NCI-H524 treated with DMSO at 0.1 percent for 48 hours (cell line): ENCODE data around the gene ANKRD11.
A peak's percentile ranks its signal among the peaks of the same experiment; 100 is the strongest.
"Not testable (repeated sequence)": the region's sequence is repeated elsewhere in the genome, so short reads cannot be mapped to it uniquely, and the experiment has no call there.

ENCODE experiments used
- DNase-seq: peaks from one replicate; lab custom pipeline; 2025; lab: John Stamatoyannopoulos, UW

ANKRD11 gene

DNA sequence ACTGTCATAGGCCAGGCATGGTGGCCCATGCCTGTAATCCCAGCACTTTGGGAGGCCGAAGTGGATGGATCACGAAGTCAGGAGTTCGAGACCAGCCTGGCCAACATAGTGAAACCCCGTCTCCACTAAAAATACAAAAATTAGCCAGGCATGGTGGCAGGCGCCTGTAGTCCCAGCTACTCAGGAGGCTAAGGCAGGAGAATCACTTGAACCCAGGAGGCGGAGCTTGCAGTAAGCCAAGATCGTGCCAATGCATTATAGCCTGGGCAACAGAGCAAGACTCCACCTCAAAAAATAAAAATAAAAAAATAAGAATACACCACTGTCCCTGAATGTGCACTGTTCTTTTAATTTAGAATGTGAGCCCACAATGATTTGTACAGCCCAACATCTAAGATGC lies 61.8 kb downstream of the ANKRD11 start:
- DNase-seq: not testable (repeated sequence)

GRCh38 chr16:89426736-89427530 lies 63.4 kb downstream of the ANKRD11 start:
- DNase-seq: no peak

GRCh38 chr16:89425523-89425922 lies 64.8 kb downstream of the ANKRD11 start:
- DNase-seq: no peak

GRCh38 chr16:89423681-89424260 lies 66.6 kb downstream of the ANKRD11 start:
- DNase-seq: no peak

- DNase-seq: no peak
Measured at GRCh38 chr16:89422905-89423630, 67.3 kb downstream of the ANKRD11 start.

- no peak for DNase-seq
Measured at GRCh38 chr16:89422527-89422904, 67.8 kb downstream of the ANKRD11 start.

DNA sequence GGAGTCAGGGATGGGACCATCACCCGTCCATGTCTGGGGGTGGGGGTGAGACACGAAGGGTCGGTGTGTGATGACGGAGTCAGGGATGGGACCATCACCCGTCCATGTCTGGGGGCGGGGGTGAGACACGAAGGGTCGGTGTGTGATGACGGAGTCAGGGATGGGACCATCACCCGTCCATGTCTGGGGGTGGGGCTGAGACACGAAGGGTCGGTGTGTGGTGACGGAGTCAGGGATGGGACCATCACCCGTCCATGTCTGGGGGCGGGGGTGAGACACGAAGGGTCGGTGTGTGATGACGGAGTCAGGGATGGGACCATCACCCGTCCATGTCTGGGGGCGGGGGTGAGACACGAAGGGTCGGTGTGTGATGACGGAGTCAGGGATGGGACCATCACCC lies 69.1 kb downstream of the ANKRD11 start:
- DNase-seq: not testable (repeated sequence)

DNA sequence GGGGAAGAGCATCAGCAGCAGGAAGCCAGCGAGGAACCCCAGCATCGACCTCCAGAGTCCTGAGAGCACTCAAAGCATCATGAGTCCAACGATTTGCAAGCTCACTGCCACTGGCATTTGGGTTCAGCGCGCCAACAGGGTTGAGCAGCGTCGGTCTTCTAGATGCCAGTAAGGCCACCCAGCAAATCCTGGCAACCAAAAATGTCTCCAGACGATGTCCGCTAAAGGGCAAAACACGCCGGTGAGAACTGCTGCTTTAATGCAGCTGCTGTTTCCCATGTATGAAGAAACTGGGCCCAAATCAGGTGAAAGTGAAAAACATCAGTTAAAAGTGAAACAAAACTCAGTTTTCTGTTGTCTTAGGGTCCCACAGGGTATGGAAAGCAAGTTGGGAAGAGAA lies 70.2 kb downstream of the ANKRD11 start:
- DNase-seq: no peak

GRCh38 chr16:89418352-89418751 lies 72.0 kb downstream of the ANKRD11 start:
- no peak for DNase-seq

DNA sequence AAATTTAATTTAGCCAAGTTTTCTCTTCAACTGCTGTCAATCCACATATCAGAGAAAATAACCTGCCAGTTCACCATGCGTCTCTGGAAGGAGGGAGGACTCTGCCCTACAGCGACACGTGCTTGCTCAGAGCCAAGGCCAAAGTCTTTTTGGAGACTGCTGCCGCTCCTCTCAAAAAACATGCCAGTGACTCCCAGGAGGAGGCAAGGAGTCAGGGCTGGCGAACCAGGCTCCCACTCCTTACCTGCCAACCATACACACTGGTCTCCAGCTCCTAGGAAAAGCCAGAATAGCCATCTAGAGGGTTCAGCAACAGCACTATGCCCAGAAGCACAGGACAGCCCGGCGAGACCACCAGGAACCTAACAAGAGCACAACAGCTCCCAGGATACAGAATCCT lies 73.0 kb downstream of the ANKRD11 start:
- DNase-seq: no peak

GRCh38 chr16:89413811-89414585 lies 76.4 kb downstream of the ANKRD11 start:
- no peak for DNase-seq

DNA sequence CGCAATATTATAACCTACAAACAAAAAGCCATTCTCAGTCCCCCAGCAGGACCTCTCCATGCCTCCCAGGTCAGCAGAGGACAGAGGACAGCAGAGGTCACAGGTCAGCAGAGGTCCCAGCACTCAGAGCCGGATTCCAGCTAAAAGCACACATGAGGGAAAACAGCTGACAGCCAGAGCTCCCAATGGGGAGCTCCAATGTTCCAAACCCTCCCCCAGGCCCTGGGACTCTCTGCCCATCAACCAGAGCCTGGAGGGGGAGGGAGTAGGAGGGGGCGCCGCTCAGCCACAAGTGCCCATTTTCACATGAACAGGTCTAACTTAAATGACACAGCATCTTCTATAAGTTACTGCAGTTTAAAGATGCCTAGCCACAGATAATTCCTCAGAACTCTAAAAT lies 77.5 kb downstream of the ANKRD11 start:
- DNase-seq: no peak

DNA sequence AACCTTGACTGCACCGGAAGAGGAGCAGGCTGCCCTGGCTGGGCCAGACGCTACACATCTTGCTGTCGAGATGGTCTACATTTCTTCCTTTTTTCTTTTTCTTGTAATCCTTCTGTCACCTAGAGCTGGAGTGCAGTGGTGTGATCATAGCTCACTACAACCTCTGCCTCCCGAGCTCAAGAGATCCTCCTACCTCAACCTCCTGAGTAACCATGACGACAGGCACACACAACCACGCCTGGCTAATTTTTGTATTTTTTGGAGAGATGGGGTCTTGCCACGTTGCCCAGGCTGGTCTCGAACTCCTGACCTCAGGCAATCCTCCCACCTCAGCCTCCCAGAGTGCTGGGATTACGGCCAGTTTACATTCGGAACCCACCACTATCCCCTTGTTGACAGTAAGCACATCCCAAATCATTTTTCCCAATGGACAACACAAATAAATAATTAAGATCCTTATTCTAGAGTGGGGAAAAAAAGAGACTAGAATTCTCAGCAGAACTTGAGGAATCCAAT lies 79.0 kb downstream of the ANKRD11 start:
- DNase-seq: no peak

DNA sequence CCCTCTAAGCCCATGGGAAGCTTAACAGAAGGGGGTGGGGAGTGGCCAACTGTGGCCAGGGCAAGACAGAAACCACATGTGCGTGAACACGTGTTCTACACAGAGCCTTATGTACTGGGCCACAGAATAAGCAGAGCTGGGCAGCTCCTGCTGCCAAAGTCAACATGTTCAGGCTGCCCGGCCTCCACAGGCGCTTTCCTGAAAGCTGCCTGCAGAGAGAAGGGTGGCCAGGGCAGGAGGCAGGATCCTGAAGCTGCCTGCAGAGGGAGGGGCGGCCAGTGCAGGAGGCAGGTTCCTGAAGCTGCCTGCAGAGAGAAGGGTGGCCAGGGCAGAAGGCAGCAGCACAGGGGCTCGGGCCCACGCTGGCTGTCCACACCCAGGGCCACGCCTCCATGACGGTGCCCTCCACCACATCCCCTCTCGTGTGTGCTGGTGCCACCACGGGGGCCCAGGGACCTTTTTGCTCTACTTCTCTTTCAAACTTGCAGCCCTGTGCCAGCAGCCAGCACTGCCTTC lies 79.5 kb downstream of the ANKRD11 start:
- peak; percentile 21 for DNase-seq

GRCh38 chr16:89410322-89410721 lies 80.0 kb downstream of the ANKRD11 start:
- no peak for DNase-seq

DNA sequence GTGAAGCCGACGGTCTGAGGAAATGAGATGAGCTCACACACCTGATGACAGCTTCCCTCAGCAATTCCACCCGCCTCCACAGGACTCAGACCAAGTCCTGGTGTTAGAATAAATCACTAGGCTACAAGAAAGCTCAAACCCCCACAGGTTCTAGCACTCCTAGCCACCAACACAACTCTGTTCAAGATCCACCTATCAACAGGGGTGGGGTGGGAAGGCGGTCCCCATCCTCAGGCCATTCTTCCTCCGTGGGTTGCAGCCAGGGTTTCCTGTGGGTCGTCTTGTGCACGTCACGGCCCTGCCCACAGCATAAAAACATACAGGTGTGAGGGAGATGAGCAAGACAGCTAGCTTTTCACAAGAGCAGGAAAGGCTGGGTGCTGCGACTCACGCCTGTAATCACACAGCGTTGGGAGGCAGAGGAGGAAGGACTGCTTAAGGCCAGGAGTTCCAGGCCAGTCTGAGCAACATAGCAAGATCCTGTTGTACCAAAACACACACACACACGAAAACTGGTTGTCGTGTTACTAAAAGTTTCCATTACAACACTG lies 81.1 kb downstream of the ANKRD11 start:
- DNase-seq: no peak

- no peak for DNase-seq
Measured at GRCh38 chr16:89408315-89408714, 82.0 kb downstream of the ANKRD11 start.

DNA sequence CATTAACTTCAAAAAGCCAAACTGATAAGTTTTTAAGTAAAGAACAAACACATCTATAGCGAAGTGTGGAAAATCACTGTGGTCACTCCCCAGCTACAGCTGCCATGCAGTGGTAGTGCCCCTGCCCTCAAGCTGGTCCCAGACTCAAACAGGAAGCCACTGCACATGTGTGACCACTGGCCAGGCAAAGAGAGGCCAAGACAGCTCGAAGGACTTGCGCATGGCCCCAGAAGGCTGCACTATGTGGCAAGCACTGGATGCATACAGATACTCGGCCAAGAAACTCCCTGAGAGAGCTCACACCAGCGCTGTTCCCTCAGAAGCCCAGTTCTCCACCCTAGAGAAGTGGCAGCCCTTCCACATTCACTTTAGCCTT lies 82.4 kb downstream of the ANKRD11 start:
- DNase-seq: no peak

GRCh38 chr16:89407282-89407924 lies 83.0 kb downstream of the ANKRD11 start:
- DNase-seq: no peak

- DNase-seq: no peak
Measured at GRCh38 chr16:89406277-89406888, 84.0 kb downstream of the ANKRD11 start.

- DNase-seq: no peak
Measured at GRCh38 chr16:89404561-89404960, 85.8 kb downstream of the ANKRD11 start.
